ENCODE results near the gene NCAM1.

NCAM1 gene

GRCh38 chr11:113308601-113309000, 347.4 kb downstream of the NCAM1 start:
- TF ChIP-seq ZBTB7A (IDR thresholded peaks at IDR 0.05; ENCODE audit: low read depth), result no peak

GRCh38 chr11:113311536-113311935, 350.3 kb downstream of the NCAM1 start:
- TF ChIP-seq CEBPB (IDR thresholded peaks at IDR 0.05) (no peak), TEAD4 (IDR thresholded peaks at IDR 0.05) (no peak), ZBTB7A (IDR thresholded peaks at IDR 0.05; ENCODE audit: low read depth) (no peak), FOXM1 (IDR thresholded peaks at IDR 0.05; ENCODE audit: borderline replicate concordance, low read depth) (no peak), EGR1 (IDR thresholded peaks at IDR 0.05) (no peak), CREB1 (IDR thresholded peaks at IDR 0.05; ENCODE audit: low read depth) (no peak), RAD21 (IDR thresholded peaks at IDR 0.05; ENCODE audit: low read depth) (no peak), EP300 (IDR thresholded peaks at IDR 0.05; ENCODE audit: borderline replicate concordance) (no peak), TAF1 (IDR thresholded peaks at IDR 0.05; ENCODE audit: low read depth) (no peak), YY1 (IDR thresholded peaks at IDR 0.05; ENCODE audit: low read depth) (no peak), MAX (IDR thresholded peaks at IDR 0.05) (no peak), USF1 (IDR thresholded peaks at IDR 0.05) (no peak), TCF12 (IDR thresholded peaks at IDR 0.05; ENCODE audit: low read depth) (no peak), NFIC (IDR thresholded peaks at IDR 0.05) (no peak), REST (IDR thresholded peaks at IDR 0.05; ENCODE audit: low read depth) (no peak)

- TF ChIP-seq EGR1 (IDR thresholded peaks at IDR 0.05), result no peak
- TF ChIP-seq EP300 (IDR thresholded peaks at IDR 0.05; ENCODE audit: borderline replicate concordance), result no peak
- no peak for TF ChIP-seq CEBPB (IDR thresholded peaks at IDR 0.05)
- TF ChIP-seq MAX (IDR thresholded peaks at IDR 0.05), result no peak
- no peak for TF ChIP-seq FOXM1 (IDR thresholded peaks at IDR 0.05; ENCODE audit: borderline replicate concordance, low read depth)
- no peak for TF ChIP-seq YY1 (IDR thresholded peaks at IDR 0.05; ENCODE audit: low read depth)
- TF ChIP-seq CREB1 (IDR thresholded peaks at IDR 0.05; ENCODE audit: low read depth), result no peak
- no peak for TF ChIP-seq REST (IDR thresholded peaks at IDR 0.05; ENCODE audit: low read depth)
- no peak for TF ChIP-seq TEAD4 (IDR thresholded peaks at IDR 0.05)
- TF ChIP-seq TAF1 (IDR thresholded peaks at IDR 0.05; ENCODE audit: low read depth), result no peak
- no peak for TF ChIP-seq ZBTB7A (IDR thresholded peaks at IDR 0.05; ENCODE audit: low read depth)
- TF ChIP-seq USF1 (IDR thresholded peaks at IDR 0.05), result no peak
Measured at GRCh38 chr11:113313601-113314000, 352.4 kb downstream of the NCAM1 start.

GRCh38 chr11:113314065-113314388, 352.8 kb downstream of the NCAM1 start:
- no peak for TF ChIP-seq EP300 (IDR thresholded peaks at IDR 0.05; ENCODE audit: borderline replicate concordance)
- no peak for TF ChIP-seq CEBPB (IDR thresholded peaks at IDR 0.05)
- no peak for TF ChIP-seq REST (IDR thresholded peaks at IDR 0.05; ENCODE audit: low read depth)
- TF ChIP-seq RAD21 (IDR thresholded peaks at IDR 0.05; ENCODE audit: low read depth), result no peak
- TF ChIP-seq TAF1 (IDR thresholded peaks at IDR 0.05; ENCODE audit: low read depth), result no peak
- TF ChIP-seq USF1 (IDR thresholded peaks at IDR 0.05), result no peak
- no peak for TF ChIP-seq CREB1 (IDR thresholded peaks at IDR 0.05; ENCODE audit: low read depth)
- TF ChIP-seq TEAD4 (IDR thresholded peaks at IDR 0.05), result no peak
- TF ChIP-seq YY1 (IDR thresholded peaks at IDR 0.05; ENCODE audit: low read depth), result no peak
- no peak for TF ChIP-seq NFIC (IDR thresholded peaks at IDR 0.05)
- no peak for TF ChIP-seq MAX (IDR thresholded peaks at IDR 0.05)
- no peak for TF ChIP-seq FOXM1 (IDR thresholded peaks at IDR 0.05; ENCODE audit: borderline replicate concordance, low read depth)
- no peak for TF ChIP-seq EGR1 (IDR thresholded peaks at IDR 0.05)
- TF ChIP-seq ZBTB7A (IDR thresholded peaks at IDR 0.05; ENCODE audit: low read depth), result no peak
- no peak for TF ChIP-seq TCF12 (IDR thresholded peaks at IDR 0.05; ENCODE audit: low read depth)

Data from Ishikawa (cell line).